HG02763 (cell line): ENCODE measurements around the gene RBM5.

Source experiments
- ATAC-seq: cut with Tn5 transposase; IDR thresholded peaks from one replicate; pipeline ENCODE4 v1.9.1; 2021; ENCODE audit warnings: mild to moderate bottlenecking, moderate library complexity; ENCODE audit not compliant: unreplicated experiment

The RBM5 gene

GRCh38 chr3:50121072-50122032, 32.6 kb downstream of the RBM5 start:
- peak; percentile 49 for ATAC-seq

- ATAC-seq: no peak
These were observed 33.4 kb downstream of the RBM5 start for GRCh38 chr3:50122071-50122470.

- no peak for ATAC-seq
These were observed 34.1 kb downstream of the RBM5 start for GRCh38 chr3:50122661-50123391.

- no peak for ATAC-seq
These were observed 34.8 kb downstream of the RBM5 start for GRCh38 chr3:50123394-50124051.

GRCh38 chr3:50124052-50124799, 35.5 kb downstream of the RBM5 start:
- ATAC-seq: no peak

- ATAC-seq: no peak
These were observed 36.1 kb downstream of the RBM5 start for GRCh38 chr3:50124800-50125178.

GRCh38 chr3:50125541-50126286, 37.0 kb downstream of the RBM5 start:
- no peak for ATAC-seq

- no peak for ATAC-seq
These were observed 37.8 kb downstream of the RBM5 start for GRCh38 chr3:50126287-50127211.

GRCh38 chr3:50127251-50127691, 38.6 kb downstream of the RBM5 start:
- no peak for ATAC-seq

GRCh38 chr3:50128001-50128400, 39.3 kb downstream of the RBM5 start:
- ATAC-seq: no peak

GRCh38 chr3:50130436-50130835, 41.7 kb downstream of the RBM5 start:
- no peak for ATAC-seq

GRCh38 chr3:50132421-50133282, 43.9 kb downstream of the RBM5 start:
- ATAC-seq: no peak

- no peak for ATAC-seq
These were observed 44.5 kb downstream of the RBM5 start for GRCh38 chr3:50133283-50133615.

GRCh38 chr3:50134367-50134766, 45.6 kb downstream of the RBM5 start:
- ATAC-seq: no peak

- no peak for ATAC-seq
These were observed 47.2 kb downstream of the RBM5 start for GRCh38 chr3:50135964-50136363.

- no peak for ATAC-seq
These were observed 48.1 kb downstream of the RBM5 start for GRCh38 chr3:50136714-50137405.

GRCh38 chr3:50137531-50137930, 48.8 kb downstream of the RBM5 start:
- ATAC-seq: no peak
